Stimulated activated naive CD8-positive, alpha-beta T cell treated with anti-CD3 and anti-CD28 coated beads, Interleukin-15, Interleukin-2, amounts not matched to agents 100 U/mL and 50 U/mL, for 24 hours (primary cell): ENCODE data around the gene LAPTM5.
A peak's percentile ranks its signal among the peaks of the same experiment; 100 is the strongest.

ENCODE experiments used
- ATAC-seq: fragments of 150-1000 bp; cut with Tn5 transposase; one replicate; pipeline ENCODE4 v1.10.0; 2021
- DNase-seq: peaks from one replicate; pipeline ENCODE4 v3.0.0; 2021

Gene LAPTM5

DNA sequence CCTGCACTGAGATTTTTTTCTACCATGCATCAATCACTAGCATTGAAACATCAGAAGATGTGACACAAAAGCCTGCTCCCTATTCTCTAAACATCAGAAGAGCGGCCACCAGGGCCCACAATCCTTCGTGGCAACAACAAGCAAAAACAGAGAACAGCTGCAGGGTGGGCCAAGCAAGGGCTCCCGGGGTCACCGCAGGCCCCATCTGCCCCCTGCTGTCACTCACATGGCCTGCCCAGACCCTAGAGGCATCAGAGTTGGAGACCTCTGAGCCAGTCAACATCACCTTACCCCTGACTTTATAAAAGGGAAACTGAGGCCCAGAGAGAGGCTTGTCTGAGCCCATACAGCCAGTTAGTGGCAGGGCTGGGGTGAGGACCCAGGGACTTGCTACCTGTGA lies 1.8 kb downstream of the LAPTM5 start:
- ATAC-seq = no peak
- no peak for DNase-seq

DNA sequence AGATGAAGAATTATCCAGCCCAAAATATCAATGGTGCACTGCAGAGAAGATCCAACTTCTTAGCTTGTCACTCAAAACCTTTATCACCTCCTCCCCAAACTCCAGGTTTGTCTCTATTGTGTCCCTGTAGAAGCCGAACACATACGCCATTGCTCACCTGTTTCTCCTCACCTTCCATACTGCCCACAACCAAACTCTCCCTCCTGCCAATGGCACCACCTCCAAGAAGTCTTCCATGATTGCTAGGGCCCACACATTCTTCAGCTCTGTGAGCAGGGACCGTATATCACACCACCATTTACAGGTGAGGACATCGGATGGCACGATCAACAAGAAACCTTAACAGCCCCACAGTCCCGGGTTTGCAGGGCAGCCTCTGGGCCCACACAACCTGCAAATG lies 2.2 kb downstream of the LAPTM5 start:
- ATAC-seq = no peak
- no peak for DNase-seq

DNA sequence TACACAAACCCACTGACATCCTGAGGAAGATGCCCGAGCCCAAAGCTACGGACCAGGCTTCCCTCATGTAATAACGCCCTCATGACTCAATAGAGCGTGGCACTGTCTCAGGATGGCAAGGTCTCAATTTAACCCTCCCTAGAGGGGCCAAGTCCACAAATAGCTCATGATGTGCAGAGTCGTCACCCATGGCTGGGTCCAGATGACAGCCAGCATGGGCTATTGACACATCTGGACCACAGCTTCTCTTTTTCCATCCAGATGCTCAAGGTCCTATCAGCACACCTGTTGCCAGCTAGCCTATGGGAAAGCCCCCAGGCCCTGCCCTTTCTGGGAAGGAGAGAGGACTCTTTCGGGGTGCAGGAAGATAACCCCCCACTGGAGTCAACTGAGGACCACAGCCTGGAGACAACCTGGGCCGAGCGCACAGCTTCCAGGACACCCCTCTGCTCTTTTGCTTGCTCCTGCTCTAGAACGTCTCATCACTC lies 2.8 kb downstream of the LAPTM5 start:
- DNase-seq = peak; percentile 64
- peak; percentile 58 for ATAC-seq

DNA sequence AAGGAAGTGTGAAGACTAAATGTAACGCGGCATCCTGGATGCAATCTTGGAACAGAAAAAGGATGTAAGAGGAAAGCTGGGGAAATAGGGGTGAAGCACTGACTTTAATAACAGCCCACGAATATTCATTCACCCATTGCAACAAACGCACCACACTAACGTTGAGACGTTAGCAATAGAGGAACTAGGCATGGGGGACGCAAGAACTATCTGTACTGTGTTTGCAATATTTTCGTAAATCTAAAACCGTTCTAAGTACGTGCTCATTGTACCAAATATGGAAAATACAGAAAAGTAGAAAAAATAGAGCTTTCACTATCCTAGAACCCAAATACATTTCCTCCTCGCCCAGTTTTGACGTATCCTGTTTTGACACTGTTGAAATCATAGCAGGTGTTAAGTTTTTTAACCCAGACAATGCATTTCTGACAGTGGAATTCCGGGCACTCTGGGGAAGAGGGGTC lies 3.9 kb downstream of the LAPTM5 start:
- DNase-seq = no peak

DNA sequence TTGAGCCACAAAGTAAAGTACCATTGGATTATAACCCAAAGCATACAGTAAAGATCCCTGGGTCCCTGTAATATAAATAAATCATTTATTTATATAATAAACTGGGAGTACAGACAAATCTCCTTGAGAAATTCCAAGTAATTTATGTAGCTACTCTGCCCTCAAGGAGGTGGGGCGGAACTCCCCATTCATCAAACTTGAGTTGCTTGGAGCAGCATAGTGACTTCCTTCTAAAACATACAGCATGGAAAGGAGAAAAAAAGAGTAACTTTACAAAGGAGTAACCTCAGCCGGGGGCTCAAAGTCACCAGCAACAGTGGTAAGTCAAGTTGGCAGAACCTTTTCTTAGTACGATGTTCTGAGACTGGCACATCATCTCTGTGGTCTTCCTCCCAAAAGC lies 4.5 kb downstream of the LAPTM5 start:
- DNase-seq (no peak), ATAC-seq (no peak)

More for the DNA sequence above, 3.9 kb downstream of the LAPTM5 start:
- ATAC-seq = no peak

DNA sequence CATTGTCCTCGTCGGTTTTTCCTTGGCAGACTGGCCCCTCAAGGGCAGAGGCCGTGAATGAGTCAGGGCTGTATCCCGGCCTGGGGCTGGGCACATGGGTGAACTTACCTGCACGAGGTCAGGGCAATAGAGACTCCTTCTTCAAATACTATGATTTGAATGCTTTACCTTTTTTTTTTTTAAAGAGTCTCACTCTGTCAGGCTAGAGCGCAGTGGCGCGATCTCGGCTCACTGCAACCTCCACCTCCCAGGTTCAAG lies 5.0 kb downstream of the LAPTM5 start:
- DNase-seq (no peak), ATAC-seq (no peak)

DNA sequence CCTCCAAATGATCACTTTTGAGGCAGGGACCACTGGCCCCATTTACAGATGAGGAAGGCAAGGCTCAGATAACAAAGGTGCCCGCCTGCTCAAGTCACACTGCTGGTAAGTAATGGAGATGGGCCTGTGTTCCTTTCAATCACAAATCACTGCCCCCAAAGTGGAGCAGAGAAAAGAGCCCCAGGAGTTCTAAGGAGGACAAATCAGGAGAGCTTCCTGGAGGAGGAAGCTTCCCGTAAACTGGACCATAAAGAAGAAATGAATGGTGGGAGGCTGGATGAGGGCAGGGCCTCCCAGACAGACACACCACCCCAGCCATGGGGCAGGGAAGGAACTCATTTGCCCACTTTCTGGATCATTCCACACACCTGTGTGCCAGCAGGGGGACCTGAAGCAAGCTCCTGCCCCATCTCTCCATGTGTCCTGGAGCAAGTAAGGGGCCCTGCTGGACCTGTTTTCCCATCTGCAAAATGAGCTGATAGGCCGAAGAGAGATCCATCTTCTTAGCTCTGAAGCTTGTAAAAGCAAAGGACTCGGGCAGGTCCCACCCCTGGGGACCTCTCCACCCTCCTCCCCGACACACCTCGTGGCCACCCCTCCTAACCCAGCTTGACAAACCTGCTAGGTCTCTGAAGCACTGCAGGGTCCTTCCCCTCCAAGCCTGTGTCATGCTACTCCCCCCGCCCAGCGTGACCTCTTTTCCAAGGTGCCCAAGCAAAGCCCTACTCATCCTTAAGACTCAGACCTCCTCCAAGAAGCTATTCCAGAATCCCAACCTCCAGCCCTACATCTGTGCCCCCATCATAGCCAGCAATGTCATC lies 5.5 kb downstream of the LAPTM5 start:
- DNase-seq (no peak), ATAC-seq (no peak)

DNA sequence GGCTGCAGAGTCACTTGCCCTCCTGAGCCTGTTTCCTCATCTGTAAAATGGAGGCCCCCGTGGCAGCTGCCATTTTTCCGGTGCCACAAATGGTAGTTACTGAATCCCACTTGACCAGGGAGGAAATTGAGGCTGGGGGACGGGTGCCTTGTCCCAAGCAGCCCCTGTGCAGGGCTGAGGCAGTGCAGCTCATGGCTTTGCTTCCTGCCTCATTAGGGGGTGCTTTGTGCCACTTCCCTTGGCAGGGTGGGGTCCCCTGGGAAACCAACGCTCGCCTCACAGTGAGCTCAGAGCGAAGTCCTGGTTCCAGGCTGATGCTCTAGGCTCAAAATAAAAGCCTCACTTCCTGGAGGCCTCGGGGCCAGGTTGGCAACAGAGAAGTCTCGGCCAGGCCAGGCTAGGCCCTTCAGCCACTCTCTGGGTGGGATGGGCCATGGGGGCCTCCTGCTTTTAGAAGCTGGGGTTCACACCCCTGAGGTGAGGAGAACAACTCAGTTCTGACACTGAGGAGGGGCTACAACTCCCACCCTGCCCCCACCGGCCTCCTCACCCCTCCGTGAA lies 6.8 kb downstream of the LAPTM5 start:
- ATAC-seq = no peak

DNA sequence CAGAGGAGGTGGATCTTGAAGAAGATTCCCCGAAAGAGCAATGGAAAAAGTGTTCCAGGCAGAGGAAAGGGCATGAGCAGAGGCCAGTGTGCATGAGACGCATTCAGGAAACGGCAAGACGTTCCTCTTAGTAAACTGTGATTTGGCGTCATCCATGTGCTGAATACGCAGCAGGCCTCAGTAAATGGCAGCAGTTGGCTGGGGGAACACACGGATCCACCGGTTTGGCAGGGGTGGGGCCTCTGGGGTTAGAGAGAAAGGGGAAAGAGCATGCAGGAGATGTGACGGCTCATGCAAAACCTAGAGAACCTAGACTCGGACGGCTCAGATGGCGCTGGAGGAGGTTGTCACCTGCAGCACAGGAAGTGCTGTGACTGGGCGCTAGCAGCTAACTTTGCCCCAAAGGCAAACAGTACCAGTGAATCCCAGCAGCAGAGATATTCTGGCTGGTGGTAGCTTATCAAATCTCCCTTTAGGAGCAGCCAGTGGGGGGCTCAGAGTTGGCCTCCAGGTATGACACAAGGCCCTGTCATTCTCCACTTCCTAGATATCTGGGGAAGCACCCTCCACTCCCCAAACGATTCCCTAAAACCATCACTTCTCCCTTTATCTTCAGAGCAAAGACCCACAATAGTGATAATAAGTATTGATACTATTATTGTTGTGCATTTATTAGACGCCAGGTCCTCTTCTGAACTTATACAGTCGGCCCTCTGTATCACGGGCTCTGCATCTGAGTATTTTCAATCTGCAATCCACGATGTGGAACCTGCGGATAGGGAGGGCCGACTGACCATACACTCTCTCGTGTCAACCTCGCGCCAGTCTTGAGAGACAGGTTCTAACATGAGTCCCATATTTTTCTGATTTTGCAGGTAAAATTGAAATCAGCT lies 7.6 kb downstream of the LAPTM5 start:
- peak; percentile 31 for ATAC-seq
- DNase-seq = peak; percentile 68

More for the DNA sequence above, 6.8 kb downstream of the LAPTM5 start:
- DNase-seq = no peak

DNA sequence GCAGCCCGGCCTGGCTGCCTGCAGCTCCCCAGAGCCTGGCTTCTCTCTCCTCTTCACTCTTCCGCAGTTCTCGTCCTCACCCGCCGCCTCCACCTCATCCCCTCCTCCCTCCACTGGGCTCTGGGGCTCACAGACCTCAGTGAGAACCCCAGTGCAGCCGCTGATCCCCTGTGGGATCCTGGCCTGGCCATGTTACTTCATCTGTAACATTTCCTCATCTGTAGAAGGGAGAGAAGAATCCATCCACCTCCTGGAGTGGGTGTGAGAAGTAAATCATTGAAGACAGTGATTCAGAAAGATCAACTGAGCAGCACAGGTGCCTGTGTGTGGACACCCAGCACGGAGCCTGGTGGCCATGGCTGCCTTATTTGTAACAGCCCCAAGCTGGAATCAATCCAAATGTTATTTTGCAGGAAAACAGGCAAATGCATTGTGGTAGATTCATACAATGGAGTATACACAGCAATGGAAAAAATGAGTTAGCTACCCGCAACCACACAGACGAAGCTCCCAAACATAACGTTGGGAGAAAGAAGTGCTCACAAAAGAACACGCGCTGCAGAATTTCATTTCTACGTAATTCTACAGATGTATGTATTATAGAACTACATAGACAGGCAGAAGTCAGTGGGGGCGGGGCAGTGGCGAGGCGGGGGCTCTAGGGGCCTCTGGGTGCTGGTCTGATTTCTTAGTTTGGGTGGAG lies 8.7 kb downstream of the LAPTM5 start:
- peak; percentile 11 for ATAC-seq
- DNase-seq = peak; percentile 60

DNA sequence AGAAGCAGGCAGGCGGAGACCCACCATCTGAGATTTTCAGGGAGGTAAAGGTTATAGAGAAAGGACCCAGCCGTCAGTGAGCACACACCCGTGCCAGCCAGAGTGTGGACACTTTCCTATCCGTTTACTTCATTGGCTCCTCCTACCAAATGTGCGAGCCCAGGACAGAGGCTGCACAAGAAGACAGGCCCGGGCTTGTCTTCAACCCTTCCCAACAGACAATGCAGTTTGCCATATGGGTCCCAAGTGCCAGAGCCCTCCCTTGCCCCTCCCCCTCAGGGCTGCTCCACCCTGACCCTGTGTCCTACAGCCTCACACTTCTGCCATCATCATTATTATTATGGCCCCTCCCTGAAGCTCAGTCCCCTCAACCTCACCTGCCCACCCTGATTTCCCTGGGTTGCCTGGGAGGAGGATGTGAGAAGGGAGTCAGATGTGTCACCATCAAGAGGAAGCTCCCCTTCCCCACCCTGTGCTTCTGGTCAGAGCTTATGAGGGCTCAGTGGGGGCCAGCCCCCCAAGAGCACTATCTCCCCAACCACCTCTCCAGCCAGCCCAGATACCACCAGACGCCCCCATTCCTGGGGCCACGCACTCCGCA lies 9.4 kb downstream of the LAPTM5 start:
- ATAC-seq (no peak), DNase-seq (no peak)

DNA sequence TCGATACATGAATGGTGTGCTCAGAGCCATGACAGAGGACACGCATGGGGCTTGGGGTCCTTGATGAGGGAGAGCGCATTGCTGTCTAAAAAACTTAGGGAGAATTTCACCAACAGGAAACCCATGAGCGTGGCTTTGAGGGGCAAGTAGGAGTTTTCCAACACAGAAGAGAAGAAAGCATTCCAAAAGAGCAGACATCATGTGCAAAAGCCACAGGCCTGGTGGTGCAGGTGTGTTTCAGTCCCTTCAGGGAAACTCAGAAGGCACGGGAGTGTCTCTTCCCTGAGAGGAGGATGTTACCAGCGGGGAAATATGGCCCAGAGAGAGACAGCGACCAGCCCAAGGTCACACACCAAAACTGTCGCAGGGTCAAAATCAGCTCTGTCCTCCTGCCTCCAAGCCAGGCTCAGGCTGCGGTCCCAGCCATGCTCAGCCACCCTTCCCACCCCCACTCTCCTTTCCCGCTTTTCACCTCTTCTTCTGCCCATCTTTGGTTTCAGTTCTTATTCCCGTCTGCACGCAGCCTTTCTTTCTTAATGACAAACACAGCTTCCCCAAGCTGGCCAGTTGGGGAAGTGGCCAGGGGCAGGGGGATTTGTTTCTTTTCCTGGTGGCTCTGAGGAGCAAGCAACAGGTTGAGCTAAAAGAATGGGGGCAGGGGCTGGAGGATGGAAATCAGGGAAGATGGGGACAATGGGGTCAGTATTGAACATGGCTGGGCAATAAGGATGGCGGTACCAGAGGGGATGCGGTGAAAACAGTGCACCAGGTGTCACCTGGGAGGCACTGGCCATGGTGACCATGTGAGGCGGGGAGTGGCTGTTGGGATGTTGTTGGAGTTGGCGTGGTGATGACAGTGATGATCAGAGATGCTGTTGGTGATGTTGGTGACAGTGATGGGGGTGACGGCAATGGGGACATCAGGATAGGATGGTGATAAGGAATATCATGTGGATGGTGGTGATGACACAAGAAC lies 10.3 kb downstream of the LAPTM5 start:
- ATAC-seq (no peak), DNase-seq (no peak)

DNA sequence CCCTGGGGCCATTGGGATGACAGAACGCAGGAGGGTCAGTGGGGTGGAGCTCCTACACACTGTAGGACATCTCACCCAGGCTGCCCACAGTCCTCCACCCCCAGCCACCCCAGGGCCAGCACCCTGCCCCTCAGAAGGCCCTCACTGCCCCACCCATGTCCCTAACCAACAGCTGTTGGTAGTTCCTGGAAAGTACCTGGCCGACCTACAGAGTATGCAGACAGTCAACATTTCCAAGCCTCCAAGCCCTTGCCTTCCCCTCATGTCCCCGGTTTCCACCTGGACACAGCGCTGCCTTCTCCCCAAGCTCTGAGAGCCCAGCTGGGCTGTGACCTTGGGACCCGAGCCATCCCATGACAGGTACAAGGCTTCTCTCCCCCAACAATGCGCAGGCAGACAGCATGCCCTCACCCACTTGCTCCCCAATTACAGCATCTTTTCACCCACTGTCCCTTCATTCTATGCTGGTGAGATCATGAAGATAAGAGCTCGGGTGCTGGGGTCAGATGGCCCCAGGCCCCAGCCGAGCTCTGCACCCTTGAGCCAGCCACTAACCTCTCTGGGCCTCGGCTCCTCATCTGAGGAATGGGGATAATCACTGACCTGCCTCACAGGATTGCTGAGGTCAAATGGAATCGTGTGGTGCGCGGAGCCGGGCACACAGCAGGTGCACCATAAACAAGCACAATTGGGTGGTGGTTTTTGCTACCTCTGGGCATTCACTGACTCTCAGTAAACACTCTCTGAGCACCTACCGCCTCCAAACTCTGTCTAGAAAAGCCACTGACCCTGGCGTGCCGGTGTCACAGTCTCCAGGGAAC lies 11.2 kb downstream of the LAPTM5 start:
- ATAC-seq (no peak), DNase-seq (no peak)

DNA sequence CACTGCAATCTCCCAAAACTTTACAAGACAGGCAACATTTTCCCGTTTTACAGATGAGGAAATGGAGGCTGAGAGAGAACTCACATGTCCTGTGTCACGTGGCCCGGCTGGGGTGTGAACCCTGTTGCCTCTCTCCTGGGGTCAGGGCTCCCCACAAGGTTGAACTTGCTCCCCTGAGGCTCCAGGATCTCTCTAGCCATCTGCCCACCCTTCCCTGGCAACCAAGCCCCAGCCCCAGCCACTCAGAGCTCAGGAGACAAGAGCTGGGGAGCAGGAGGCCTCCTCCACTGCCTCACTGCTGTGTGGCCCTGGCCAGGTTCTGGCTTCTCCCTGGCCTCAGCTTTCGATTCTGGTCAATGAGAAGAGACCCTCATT lies 11.8 kb downstream of the LAPTM5 start:
- DNase-seq (no peak), ATAC-seq (no peak)

DNA sequence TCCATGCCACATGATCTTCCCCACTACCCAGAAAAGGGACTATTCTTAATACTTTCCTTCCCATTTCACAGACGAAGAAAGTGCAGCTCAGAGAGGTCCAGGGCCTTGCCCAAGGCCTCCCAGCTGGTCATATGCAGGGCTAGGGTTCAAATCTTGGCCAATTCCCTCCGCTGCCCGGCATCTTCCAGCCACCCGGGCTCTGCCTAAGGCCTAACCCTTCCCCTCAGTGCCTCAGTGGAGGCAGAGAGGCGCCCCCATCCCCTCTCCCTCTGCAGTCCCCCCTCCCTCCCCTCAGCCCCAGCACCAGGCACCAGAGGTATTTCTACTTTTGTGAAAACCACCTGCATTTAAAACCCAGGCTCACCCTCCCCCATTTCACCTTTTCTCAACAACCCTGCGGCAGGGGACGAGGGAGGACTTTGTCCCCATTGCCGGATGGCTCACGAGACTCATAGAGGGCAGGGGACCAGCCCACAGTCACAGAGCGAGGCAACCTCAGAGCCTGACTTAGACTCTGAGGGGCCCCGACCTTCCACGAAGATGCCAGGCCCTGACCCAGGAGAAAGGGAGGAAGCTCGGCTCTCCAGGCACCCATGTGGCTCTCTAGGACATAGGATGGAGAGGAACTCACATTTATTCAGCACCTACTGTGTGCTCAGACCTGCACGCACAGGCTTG lies 12.3 kb downstream of the LAPTM5 start:
- ATAC-seq (no peak), DNase-seq (no peak)

DNA sequence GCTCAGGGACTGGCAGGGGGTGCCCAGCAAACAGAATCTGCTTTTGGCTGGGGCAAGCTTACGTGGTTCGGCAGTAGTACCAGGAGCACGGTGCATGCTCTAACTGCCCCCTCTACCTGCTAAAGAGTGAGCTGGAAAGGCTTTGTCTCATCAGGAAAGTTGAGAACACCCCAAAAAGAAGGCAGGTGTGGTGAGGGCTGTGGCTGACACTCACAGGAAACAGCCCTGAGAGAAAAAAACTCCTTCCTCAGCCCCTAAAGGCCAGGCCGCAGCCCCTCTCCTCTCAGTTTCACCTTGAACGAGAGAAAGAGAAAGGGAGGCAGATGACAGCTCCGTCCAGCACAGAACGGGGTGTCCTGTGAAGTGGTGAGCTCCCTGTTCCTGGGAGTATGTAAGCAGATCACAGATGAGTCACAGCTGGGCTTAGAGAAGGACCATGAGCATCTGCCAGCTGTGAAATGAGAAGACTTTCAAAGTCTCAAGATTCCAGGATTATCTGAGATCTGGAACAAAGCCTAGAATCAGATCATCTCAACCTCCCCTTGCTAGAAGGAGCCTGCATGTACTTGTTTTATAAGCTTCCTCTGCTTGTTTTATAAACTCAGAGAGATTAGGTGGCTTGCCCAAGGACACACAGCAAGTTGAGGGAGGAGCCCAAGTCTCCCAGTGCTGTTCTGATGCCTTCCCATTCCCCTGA lies 13.4 kb downstream of the LAPTM5 start:
- DNase-seq = peak; percentile 67
- peak; percentile 40 for ATAC-seq

DNA sequence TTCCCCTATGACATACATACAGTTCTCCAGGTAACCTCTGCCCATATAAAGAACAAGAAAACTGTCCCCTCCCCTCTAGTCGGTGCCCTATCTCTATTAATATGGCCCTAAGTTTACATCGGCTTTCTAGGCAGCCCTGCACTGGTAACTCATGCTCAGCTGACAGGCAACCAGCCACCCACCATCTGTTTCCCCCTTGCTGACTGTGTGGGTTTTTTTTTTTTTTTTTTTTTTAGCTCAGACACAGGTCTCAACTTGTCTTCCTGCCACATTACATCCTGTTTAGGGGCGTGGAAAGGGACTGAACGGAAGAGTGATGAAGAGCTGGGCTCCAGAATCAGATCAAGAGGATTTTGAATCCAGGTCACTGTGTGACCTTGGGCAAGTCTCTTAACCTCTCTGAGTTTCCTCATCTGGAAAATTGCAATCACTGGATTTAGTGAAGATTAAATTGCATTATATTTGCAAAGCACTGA lies 14.0 kb downstream of the LAPTM5 start:
- ATAC-seq (peak; percentile 67), DNase-seq (peak; percentile 67)

DNA sequence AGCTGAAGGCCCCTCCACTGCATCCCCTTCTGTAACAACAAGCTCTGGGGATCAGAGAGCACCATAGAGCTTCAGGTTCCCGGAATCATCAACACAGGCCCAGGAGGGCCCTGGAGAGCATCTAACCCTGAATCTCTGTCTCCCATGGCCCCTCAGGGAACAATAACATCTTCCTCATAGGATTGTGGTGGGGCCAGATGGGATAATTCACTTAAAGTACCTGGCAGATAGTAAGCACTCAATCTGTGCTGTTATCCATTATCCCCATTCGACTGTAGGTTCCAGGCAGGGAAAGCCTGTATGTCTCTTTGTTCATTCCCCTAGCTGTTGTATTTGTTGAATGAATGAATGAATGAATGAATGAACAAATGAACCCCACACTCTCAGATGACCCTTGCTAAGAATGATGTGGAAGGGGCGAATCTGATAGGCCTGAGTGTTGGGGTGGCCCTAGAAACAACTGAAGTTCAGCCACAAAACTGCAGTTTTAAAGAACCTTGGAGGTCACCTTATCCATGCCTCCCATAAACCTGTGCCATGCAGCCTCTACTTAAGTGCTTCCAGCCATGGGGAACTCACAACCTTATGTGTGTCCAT lies 14.5 kb downstream of the LAPTM5 start:
- ATAC-seq = no peak
- no peak for DNase-seq
